Gastroesophageal sphincter (tissue), 4 donors: ENCODE data around the gene PPAN. TPM values are rescaled to one million over a fixed set of nuclear protein-coding genes. Genes with fewer than 3 reads are reported as not detected.

Source experiments
- ATAC-seq: fragments of 150-250 bp; one replicate; pipeline ENCODE4 v1.9.1; 2016; ENCODE audit warnings: mild to moderate bottlenecking, moderate library complexity
- H3K27ac ChIP-seq, 4 donors: fragments of 200-600 bp; sonication (generic) in 3 of 4; 1 replicate in 3 of 4; 2 replicates in 1 of 4; pipeline ENCODE4 v1.5.1; 2016 to 2019
- H3K27me3 ChIP-seq: fragments of 200-600 bp; sonication (generic); one replicate; pipeline ENCODE4 v1.5.1; 2019
- H3K36me3 ChIP-seq, 2 donors: fragments of 200-600 bp; sonication (generic); one replicate each; pipeline ENCODE4 v1.5.1; 2019; ENCODE audit warnings: control low read depth in 1 of 2
- H3K4me1 ChIP-seq, 3 donors: fragments of 200-600 bp; sonication (generic); 1 replicate in 2 of 3; 2 replicates in 1 of 3; pipeline ENCODE4 v1.5.1; 2016 to 2019; ENCODE audit warnings: control low read depth in 2 of 3
- H3K4me3 ChIP-seq, 2 donors: fragments of 200-600 bp; sonication (generic); one replicate each; pipeline ENCODE4 v1.5.1; 2019; ENCODE audit warnings: mild to moderate bottlenecking in 1 of 2, moderate library complexity in 1 of 2
- H3K9me3 ChIP-seq, 3 donors: fragments of 200-600 bp; sonication (generic); one replicate each; pipeline ENCODE4 v1.5.1; 2017 to 2019; ENCODE audit warnings: control low read depth in 2 of 3
- CTCF ChIP-seq, 4 experiments: fragments of 200-600 bp in 2 of 4; fragments of 450-650 bp in 2 of 4; sonication (generic) in 1 of 4; IDR thresholded peaks; one replicate each; pipeline ENCODE4 v1.5.1; 2017 to 2019; ENCODE audit warnings: antibody characterized with exemption in 4 of 4, mild to moderate bottlenecking in 2 of 4, moderate library complexity in 2 of 4
- EP300 ChIP-seq: sonication (generic); formaldehyde crosslinking; IDR thresholded peaks from one replicate; pipeline ENCODE4 v1.6.1; 2017; ENCODE audit warnings: antibody characterized with exemption, mild to moderate bottlenecking
- POLR2A ChIP-seq, 2 donors: fragments of 450-650 bp; IDR thresholded peaks; one replicate each; pipeline ENCODE4 v1.6.1; 2017; ENCODE audit warnings: antibody characterized with exemption in 2 of 2, mild to moderate bottlenecking in 2 of 2, moderate library complexity in 1 of 2
- POLR2AphosphoS5 ChIP-seq: sonication (generic); formaldehyde crosslinking; IDR thresholded peaks from one replicate; pipeline ENCODE4 v1.6.1; 2017; ENCODE audit warnings: antibody characterized with exemption
- WGBS, 2 donors: methylation state at CpG; one replicate each; pipeline ENCODE4 v1.1.5; 2018; ENCODE audit warnings: low coverage in 1 of 2; 5-methylcytosine and 5-hydroxymethylcytosine counted together
- total RNA-seq, 4 donors: library from RNA; depleted of rRNA; stranded (reverse); fragments of >200 nt; gene quantifications; one replicate each; pipeline ENCODE4 v1.1.0, GENCODE V29; 2016

PPAN gene
- total RNA-seq, 4 donors from 2014 or later = 22.7 to 40.3 (median 31.5) TPM

DNA sequence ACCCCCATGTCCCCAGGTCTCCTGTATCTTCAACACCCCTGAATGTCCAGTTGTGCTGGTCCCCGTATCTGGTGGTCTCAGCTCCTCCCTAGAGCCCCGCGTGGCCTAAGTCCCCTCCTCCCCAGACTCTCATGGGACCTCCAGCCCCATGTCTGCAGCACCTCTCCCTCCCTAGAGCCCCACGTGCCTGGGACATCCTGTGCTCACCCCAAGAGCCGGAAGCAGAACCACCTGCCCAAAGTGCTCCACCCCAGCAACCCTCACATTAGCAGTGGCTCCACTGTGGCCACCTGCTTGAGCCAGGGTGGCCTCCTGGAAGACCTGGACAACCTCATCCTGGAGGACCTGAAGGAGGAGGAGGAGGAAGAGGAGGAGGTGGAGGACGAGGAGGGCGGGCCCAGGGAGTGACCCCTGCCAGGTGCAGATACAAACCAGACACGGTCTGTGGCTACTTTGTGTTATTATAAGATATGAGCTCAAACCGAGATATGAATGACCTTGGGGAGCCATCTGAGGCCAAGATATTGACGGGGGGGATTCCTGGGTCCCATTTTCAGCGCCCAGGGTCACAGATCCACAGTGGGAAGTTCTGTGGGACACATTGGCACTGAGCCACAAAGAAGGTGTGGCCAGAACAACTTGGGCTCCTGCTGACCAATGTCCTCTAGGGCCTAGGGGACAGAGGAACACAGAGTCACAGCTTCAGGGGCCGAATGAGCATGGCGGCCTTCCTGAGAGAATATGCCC lies 14.1 kb upstream of the PPAN start:
- TF ChIP-seq CTCF (IDR thresholded peaks at IDR 0.05) (no peak), EP300 (no peak)
- Histone ChIP-seq H3K9me3 (no peaks in the 10 kb centered on the region), H3K27me3 (no peaks in the 10 kb centered on the region), H3K4me3 (no peak overlapping the region), H3K36me3 (peaks cover 0 to 49% of the 10 kb centered on the region in 2 donors), H3K4me1 (peaks cover 0 to 18% (median 0%) of the 10 kb centered on the region in 3 donors), H3K27ac (no peak overlapping the region)
- 78 to 80% methylated on average over 3 to 5 of the region's 13 CpGs for WGBS, 2 donors
- no peak for ATAC-seq

- no peaks in the 10 kb centered on the region for H3K27me3 ChIP-seq
- H3K36me3 ChIP-seq = peaks cover 0 to 49% of the 10 kb centered on the region in 2 donors
- H3K9me3 ChIP-seq = no peaks in the 10 kb centered on the region
- no peak overlapping the region for H3K27ac ChIP-seq
- H3K4me3 ChIP-seq = no peak overlapping the region
- 69% methylated on average over 4 of the region's 9 CpGs; no CpG with 5 or more reads in 1 of the 2 donors for WGBS, 2 donors
- peaks cover 0 to 17% (median 0%) of the 10 kb centered on the region in 3 donors for H3K4me1 ChIP-seq
- no peak for ATAC-seq
- TF ChIP-seq POLR2A (IDR thresholded peaks at IDR 0.05) (no peak), EP300 (no peak), CTCF (IDR thresholded peaks at IDR 0.05) (no peak), POLR2AphosphoS5 (no peak)
Observed at GRCh38 chr19:10092648-10093294, 13.4 kb upstream of the PPAN start.

DNA sequence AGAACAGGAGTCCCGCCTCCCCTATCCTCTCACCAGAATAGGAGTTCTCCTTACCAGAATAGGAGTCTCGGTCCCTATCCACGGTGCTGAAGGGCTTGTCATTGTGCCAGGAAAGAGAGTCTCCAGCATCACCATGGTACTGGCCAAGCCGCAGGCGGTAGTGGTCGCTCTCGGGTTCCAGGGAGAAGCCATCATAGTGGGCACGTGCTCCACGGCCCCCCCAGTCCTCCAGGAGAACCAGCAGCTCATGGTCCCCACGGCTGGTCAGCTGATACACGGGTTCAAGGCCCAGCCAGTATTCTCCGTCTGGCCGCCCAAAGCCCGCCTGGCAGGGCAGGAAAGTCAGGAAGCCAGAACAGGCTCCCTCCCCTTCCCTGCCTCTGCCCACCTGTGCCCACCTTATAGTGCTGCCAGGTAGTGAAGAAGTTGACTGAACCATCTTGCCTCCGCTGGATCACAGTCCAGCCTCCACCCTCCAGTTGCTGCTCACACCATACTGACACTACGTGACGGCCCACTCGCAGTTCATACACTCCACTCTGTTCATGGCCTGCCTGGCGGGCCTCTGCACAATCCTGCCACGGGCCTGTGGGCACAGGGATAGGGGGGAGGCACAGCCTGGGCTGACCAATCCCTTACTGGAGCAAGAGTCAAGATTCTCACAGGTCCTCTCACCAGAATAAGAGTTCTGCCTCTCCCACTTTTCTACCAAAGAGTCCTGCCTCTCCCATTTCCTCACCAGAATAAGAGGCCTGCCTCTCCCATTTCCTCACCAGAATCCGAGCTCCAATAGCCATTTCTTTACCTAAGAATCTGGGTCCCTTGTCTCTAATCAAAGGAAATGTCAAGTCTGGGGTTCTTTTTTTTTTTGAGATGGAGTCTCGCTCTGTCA lies 12.6 kb upstream of the PPAN start:
- Histone ChIP-seq H3K4me1 (peaks cover 0 to 17% (median 0%) of the 10 kb centered on the region in 3 donors), H3K4me3 (no peak overlapping the region), H3K36me3 (peaks cover 0 to 49% of the 10 kb centered on the region in 2 donors), H3K27me3 (no peaks in the 10 kb centered on the region), H3K27ac (no peak overlapping the region), H3K9me3 (no peaks in the 10 kb centered on the region)
- TF ChIP-seq POLR2A (IDR thresholded peaks at IDR 0.05) (no peak), CTCF (IDR thresholded peaks at IDR 0.05) (no peak), POLR2AphosphoS5 (no peak), EP300 (no peak)
- 72 to 90% methylated on average over 5 to 7 of the region's 22 CpGs for WGBS, 2 donors
- ATAC-seq = no peak

- no peaks in the 10 kb centered on the region for H3K9me3 ChIP-seq
- no peak for ATAC-seq
Observed at GRCh38 chr19:10095622-10095947, 10.6 kb upstream of the PPAN start.

More at GRCh38 chr19:10095622-10095947, 10.6 kb upstream of the PPAN start:
- peaks cover 0 to 17% (median 0%) of the 10 kb centered on the region in 3 donors for H3K4me1 ChIP-seq
- peaks cover 0 to 31% of the 10 kb centered on the region in 2 donors for H3K36me3 ChIP-seq
- H3K4me3 ChIP-seq = peak overlapping the region in 1 of 2 donors; percentile 57
- TF ChIP-seq POLR2A (IDR thresholded peaks at IDR 0.05) (no peak), CTCF (IDR thresholded peaks at IDR 0.05) (no peak), POLR2AphosphoS5 (no peak), EP300 (no peak)
- no peaks in the 10 kb centered on the region for H3K27me3 ChIP-seq
- peak overlapping the region in 3 of 4 donors; percentile 81 to 84 (median 83) for H3K27ac ChIP-seq
- 12 to 38% methylated on average over 4 to 7 of the region's 7 CpGs for WGBS, 2 donors
